K562 treated with DMSO at 1 percent for 12 hours (cell line): ENCODE data around the gene TGFBR3. TPM values are rescaled to one million over a fixed set of nuclear protein-coding genes. Genes with fewer than 3 reads are reported as not detected.

Experiments
- total RNA-seq: library from RNA; unstranded; fragments of 300-600 nt; gene quantifications from 2 replicates; pipeline ENCODE4 v1.2.3, GENCODE V29; 2022; ENCODE audit not compliant: insufficient read depth

Gene TGFBR3
- 6.3 and 29.6 TPM in 2 replicates for total RNA-seq

GRCh38 chr1:91885716-91886506, at the start of gene TGFBR3:
Gene TGFBR3 (minus strand): TSS chr1:91886151. CDS start chr1:91861531, 24,620 bp downstream.

Other genes starting within 250 kb of the TGFBR3 start
- gene BRDT, start 63.2 kb upstream of the TGFBR3 start, total RNA-seq, result not detected in 2 replicates
- gene EPHX4, start 143.8 kb upstream of the TGFBR3 start, total RNA-seq, result not detected in 2 replicates
- not detected in 2 replicates for gene SETSIP, start 189.3 kb upstream of the TGFBR3 start, total RNA-seq
- 0.70 and 2.6 TPM in 2 replicates for gene BTBD8, start 194.2 kb upstream of the TGFBR3 start, total RNA-seq